Activated T-cell treated with anti-CD3 and anti-CD28 coated beads, Interleukin-2, amount 50 U/mL, for 72 hours (primary cell): ENCODE measurements around the gene PISD. TPM values are rescaled to one million over a fixed set of nuclear protein-coding genes. Genes with fewer than 3 reads are reported as not detected.

Experiments
- ATAC-seq, 2 donors: fragments of 150-1000 bp; cut with Tn5 transposase; replicated peaks in 1 of 2; 2 replicates each; pipeline ENCODE4 v1.10.0; 2021; ENCODE audit warnings: moderate library complexity in 2 of 2, mild to moderate bottlenecking in 1 of 2
- DNase-seq, 2 donors: peaks; one replicate each; pipeline ENCODE4 v3.0.0; 2021 to 2022; ENCODE audit warnings: mixed read lengths in 1 of 2
- H3K27ac Mint-ChIP-seq: one replicate; pipeline ENCODE4 v1.8.0; 2022; ENCODE audit warnings: mild to moderate bottlenecking, moderate library complexity, mixed read lengths
- H3K27me3 Mint-ChIP-seq: one replicate; pipeline ENCODE4 v1.8.0; 2022; ENCODE audit warnings: low read depth, mixed read lengths
- H3K36me3 Mint-ChIP-seq, 2 donors: one replicate each; pipeline ENCODE4 v1.8.0; 2022; ENCODE audit warnings: mixed read lengths in 2 of 2, mild to moderate bottlenecking in 1 of 2; ENCODE audit not compliant: insufficient read depth in 2 of 2
- H3K4me1 Mint-ChIP-seq: one replicate; pipeline ENCODE4 v1.8.0; 2022; ENCODE audit warnings: low read depth, mixed read lengths
- H3K4me3 Mint-ChIP-seq, 2 donors: one replicate each; pipeline ENCODE4 v1.8.0; 2022; ENCODE audit warnings: mild to moderate bottlenecking in 2 of 2, mixed read lengths in 2 of 2, moderate library complexity in 2 of 2
- H3K9me3 Mint-ChIP-seq, 2 donors: one replicate each; pipeline ENCODE4 v1.8.0; 2022; ENCODE audit warnings: mixed read lengths in 2 of 2
- total RNA-seq, 2 donors: library from RNA; stranded (reverse); gene quantifications; one replicate each; pipeline ENCODE4 v1.2.3, GENCODE V29; 2022

The PISD gene
- total RNA-seq, 2 donors from 2014 or later, result 38.0 to 38.5 TPM

DNA sequence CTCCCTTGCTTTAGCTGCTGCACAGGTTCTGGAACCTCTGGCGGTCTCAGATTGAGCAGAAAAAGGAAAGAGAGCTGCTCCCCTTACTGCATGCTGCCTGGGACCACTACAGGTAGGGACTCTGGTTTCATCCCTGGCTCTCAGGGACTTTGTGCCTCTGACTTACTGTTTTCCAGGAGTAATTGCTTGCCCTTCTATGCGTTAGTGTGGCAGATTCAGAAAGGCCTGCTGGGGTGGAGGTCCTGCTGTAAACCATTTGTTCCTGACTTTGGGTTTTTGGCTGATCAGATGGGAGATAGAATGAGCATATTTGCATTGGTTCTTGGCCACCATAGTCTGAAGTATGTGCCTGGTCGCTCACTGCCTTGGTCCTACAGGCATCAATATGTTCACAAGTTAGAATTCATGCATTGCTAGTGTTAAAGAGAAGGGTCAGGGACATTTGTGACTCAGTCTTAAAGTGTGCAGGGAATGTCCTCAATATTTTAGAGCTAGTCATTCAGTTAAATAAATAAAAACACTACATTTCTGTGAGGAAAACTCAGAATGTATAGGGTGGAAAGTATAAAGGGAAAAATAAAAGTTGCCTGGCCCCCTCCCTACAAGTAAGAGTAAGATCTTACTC lies 78.0 kb downstream of the PISD start:
- peak overlapping the region; percentile 83 for H3K27ac Mint-ChIP-seq
- H3K27me3 Mint-ChIP-seq, result no peaks in the 10 kb centered on the region
- peaks cover 61% of the 10 kb centered on the region for H3K4me1 Mint-ChIP-seq
- ATAC-seq (no peak), DNase-seq (no peak)
- H3K9me3 Mint-ChIP-seq, result no peaks in the 10 kb centered on the region
- peaks cover 16 to 55% of the 10 kb centered on the region in 2 donors for H3K36me3 Mint-ChIP-seq
- H3K4me3 Mint-ChIP-seq, result peak overlapping the region; percentile 8 to 61

GRCh38 chr22:31579835-31580242 lies 82.2 kb downstream of the PISD start:
- H3K27me3 Mint-ChIP-seq, result no peaks in the 10 kb centered on the region
- ATAC-seq (no peak), DNase-seq (no peak)
- peak overlapping the region; percentile 2 for H3K27ac Mint-ChIP-seq
- H3K36me3 Mint-ChIP-seq, result peaks cover 11 to 46% of the 10 kb centered on the region in 2 donors
- H3K4me1 Mint-ChIP-seq, result peaks cover 48% of the 10 kb centered on the region
- H3K4me3 Mint-ChIP-seq, result no peak overlapping the region
- no peaks in the 10 kb centered on the region for H3K9me3 Mint-ChIP-seq

DNA sequence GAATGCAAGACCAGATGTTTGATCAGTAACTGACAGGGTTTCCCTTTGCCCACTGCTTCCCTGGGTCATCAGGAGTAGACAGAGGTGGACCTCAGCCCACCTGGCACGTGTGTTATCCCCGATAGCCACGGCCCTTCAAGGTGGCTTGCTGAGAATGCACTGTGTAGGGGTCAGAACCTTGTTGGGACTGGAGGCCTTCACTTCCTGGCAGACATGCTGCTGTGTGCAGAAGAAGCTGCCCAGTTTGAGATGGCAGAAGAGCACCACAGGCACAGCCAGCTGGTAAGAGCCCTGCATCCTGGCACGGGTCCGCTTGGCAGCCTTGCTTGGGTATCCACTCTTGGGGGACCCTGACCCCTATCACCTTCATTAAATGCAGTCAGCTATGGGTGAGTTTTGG lies 83.8 kb downstream of the PISD start:
- Mint-ChIP-seq H3K27ac (no peak overlapping the region), H3K4me1 (peaks cover 35% of the 10 kb centered on the region), H3K9me3 (no peaks in the 10 kb centered on the region), H3K27me3 (no peaks in the 10 kb centered on the region), H3K36me3 (peaks cover 7 to 41% of the 10 kb centered on the region in 2 donors), H3K4me3 (no peak overlapping the region)
- DNase-seq, result no peak
- no peak for ATAC-seq

DNA sequence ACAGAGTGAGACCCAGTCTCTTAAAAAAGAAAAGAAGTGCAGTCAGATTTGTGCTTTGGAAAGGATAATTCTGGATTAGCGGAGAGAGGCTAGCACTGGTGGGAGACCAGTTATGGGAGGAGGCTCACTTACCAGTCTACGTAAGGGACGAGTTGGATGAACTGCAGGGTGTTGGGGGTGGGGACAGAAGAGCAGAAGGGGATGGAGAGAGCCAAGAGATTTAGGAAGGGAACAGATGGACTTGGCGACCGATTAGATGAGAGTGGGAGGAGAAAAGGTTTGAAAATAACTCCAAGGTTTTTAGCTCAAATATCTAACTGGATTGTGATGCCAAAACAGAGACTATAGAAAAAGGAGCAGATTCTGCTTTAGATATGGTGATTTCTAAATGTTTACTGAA lies 84.3 kb downstream of the PISD start:
- H3K4me1 Mint-ChIP-seq, result peaks cover 31% of the 10 kb centered on the region
- H3K27me3 Mint-ChIP-seq, result no peaks in the 10 kb centered on the region
- peaks cover 7 to 45% of the 10 kb centered on the region in 2 donors for H3K36me3 Mint-ChIP-seq
- no peak overlapping the region for H3K4me3 Mint-ChIP-seq
- DNase-seq, result no peak
- H3K27ac Mint-ChIP-seq, result no peak overlapping the region
- no peaks in the 10 kb centered on the region for H3K9me3 Mint-ChIP-seq
- no peak for ATAC-seq

- H3K36me3 Mint-ChIP-seq, result peaks cover 9 to 48% of the 10 kb centered on the region in 2 donors
- H3K4me1 Mint-ChIP-seq, result peaks cover 26% of the 10 kb centered on the region
- no peak for ATAC-seq
- H3K4me3 Mint-ChIP-seq, result no peak overlapping the region
- H3K27ac Mint-ChIP-seq, result no peak overlapping the region
- no peaks in the 10 kb centered on the region for H3K9me3 Mint-ChIP-seq
- DNase-seq, result no peak
- no peaks in the 10 kb centered on the region for H3K27me3 Mint-ChIP-seq
Observed at GRCh38 chr22:31575190-31575589, 86.8 kb downstream of the PISD start.

GRCh38 chr22:31574055-31574670 lies 87.9 kb downstream of the PISD start:
- ATAC-seq (no peak), DNase-seq (no peak)
- H3K27ac Mint-ChIP-seq, result peak overlapping the region; percentile 36
- H3K27me3 Mint-ChIP-seq, result no peaks in the 10 kb centered on the region
- H3K36me3 Mint-ChIP-seq, result peaks cover 12 to 52% of the 10 kb centered on the region in 2 donors
- H3K9me3 Mint-ChIP-seq, result no peaks in the 10 kb centered on the region
- H3K4me1 Mint-ChIP-seq, result peaks cover 23% of the 10 kb centered on the region
- H3K4me3 Mint-ChIP-seq, result no peak overlapping the region

GRCh38 chr22:31572939-31573338 lies 89.1 kb downstream of the PISD start:
- H3K9me3 Mint-ChIP-seq, result no peaks in the 10 kb centered on the region
- no peak overlapping the region for H3K4me3 Mint-ChIP-seq
- peaks cover 23% of the 10 kb centered on the region for H3K4me1 Mint-ChIP-seq
- ATAC-seq, result no peak
- no peak for DNase-seq
- H3K36me3 Mint-ChIP-seq, result peaks cover 12 to 57% of the 10 kb centered on the region in 2 donors
- no peak overlapping the region for H3K27ac Mint-ChIP-seq
- H3K27me3 Mint-ChIP-seq, result no peaks in the 10 kb centered on the region

DNA sequence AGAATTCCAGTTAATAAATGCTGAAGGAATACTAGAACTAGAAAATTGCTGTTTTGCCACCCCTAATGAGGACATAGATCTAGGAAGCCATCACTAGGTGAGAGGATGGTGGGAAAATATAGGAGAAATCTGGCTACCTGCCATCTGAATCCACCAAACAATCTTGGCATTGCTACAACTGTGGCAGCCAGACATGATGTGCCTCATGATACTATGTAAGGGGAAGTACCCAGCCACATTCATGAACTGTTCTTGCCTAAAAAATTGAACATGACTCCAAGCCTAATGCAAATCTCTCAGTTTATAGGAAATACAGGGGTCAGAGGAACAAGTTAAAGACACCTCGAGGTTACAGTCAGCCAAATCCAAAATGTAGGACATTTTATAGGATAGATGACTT lies 92.9 kb downstream of the PISD start:
- peaks cover 4 to 46% of the 10 kb centered on the region in 2 donors for H3K36me3 Mint-ChIP-seq
- no peaks in the 10 kb centered on the region for H3K27me3 Mint-ChIP-seq
- H3K4me1 Mint-ChIP-seq, result peaks cover 17% of the 10 kb centered on the region
- ATAC-seq (no peak), DNase-seq (no peak)
- peak overlapping the region; percentile 92 for H3K27ac Mint-ChIP-seq
- no peak overlapping the region for H3K4me3 Mint-ChIP-seq
- no peaks in the 10 kb centered on the region for H3K9me3 Mint-ChIP-seq

Other genes with a start within 250 kb of the PISD start
- gene EIF4ENIF1, start 172.4 kb downstream of the PISD start, total RNA-seq, result 10 to 100 TPM; 46.9 to 48.6 TPM
- 100 to 1,000 TPM; 285 to 342 TPM for gene SFI1, start 165.7 kb downstream of the PISD start, total RNA-seq
- 10 to 100 TPM; 45.5 to 46.8 TPM for gene PRR14L, start 87.9 kb upstream of the PISD start, total RNA-seq
- 10 to 100 TPM; 34.1 to 38.1 TPM for gene DEPDC5, start 91.8 kb upstream of the PISD start, total RNA-seq